GM21381 (cell line): Measurements from ENCODE around the gene ELF5.

Source experiments
- ATAC-seq: cut with Tn5 transposase; IDR thresholded peaks from one replicate; pipeline ENCODE4 v1.9.1; 2021; ENCODE audit warnings: mild to moderate bottlenecking, moderate library complexity; ENCODE audit not compliant: unreplicated experiment

ELF5 gene

DNA sequence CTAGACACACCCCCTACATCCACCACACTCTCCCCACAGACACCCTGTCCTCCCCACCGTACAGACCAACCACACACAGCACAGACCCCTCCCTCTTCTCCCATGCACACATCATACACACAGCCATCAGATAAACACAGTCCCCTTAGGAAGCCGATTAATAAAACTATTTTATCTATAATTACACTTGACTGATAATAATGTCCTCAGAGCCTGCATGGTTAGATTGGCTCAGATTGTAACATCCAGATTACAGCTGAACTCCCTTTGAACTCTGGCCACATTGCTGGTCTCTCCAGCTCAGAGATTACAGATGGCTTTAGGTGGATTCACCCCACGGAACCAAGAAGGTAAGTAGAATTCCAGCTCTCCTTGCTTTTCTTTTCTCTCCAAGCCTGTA is 9.5 kb upstream of the ELF5 start:
- no peak for ATAC-seq

DNA sequence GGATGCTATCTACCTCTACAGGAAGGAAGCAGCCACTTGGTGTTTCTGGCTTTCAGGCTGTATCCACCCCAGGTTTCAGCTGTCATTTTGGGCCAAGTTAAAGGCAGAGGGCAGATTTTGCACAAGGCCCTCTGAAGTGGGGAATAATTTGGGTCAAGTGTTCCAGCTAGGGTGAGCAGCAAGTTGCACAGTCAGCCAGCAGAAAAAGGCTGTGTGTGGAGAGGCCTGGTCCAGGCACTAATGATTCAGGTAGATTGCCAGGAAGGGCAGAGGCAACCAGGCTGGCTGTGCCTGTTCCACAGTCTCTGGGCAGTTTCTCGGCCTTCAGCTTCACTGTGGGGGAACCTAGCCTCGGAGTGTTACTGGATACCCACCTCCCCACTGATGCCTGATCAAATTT is 8.6 kb upstream of the ELF5 start:
- no peak for ATAC-seq

DNA sequence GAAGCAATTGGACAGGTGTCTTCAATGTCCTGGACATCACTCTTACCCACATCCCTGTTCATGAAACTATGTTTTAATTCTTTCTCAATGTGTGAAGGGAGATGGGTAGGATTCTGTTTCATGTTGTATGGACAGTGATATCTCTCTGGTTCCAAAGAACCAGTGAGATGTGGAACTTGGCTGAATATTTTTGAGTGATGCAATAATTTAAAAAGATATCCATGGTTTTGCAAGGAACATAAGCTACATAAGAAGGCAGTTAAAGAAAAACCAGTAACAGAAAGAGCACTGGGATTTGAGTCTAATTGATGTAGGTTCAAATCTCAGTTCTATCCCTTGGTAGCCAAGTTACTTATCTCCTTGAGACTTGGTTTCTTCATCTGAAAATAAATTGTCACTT is 7.7 kb upstream of the ELF5 start:
- no peak for ATAC-seq

DNA sequence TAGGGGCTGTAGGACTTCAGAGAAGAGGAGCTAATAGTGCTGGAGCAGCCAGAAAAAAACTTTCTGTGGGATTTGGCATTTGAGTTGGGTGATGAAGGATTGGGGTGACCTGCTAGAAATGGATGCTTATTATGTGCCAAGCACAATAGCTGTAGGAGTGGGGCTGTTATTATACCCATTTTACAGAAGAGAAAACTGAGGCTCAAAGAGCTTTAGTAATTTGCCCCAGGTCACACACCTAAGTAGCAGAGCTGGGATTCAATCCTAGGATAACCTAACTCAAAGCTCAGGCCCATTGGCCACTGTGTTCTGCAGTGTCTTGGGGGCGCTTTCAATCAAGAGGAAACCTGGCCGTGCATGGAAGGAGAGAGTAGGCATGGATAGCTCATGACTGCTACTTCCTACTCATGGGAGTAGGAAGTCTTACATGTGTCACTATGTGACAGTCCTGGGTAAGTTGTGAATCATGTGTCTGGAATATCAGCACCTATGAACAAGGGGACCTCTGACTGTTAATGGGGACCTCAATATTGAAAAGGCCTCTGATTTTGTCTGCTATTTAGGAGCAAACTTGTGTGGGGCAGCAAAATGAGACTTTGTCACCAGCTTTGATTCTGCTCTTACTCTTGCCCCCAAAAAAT is 6.1 kb upstream of the ELF5 start:
- no peak for ATAC-seq

DNA sequence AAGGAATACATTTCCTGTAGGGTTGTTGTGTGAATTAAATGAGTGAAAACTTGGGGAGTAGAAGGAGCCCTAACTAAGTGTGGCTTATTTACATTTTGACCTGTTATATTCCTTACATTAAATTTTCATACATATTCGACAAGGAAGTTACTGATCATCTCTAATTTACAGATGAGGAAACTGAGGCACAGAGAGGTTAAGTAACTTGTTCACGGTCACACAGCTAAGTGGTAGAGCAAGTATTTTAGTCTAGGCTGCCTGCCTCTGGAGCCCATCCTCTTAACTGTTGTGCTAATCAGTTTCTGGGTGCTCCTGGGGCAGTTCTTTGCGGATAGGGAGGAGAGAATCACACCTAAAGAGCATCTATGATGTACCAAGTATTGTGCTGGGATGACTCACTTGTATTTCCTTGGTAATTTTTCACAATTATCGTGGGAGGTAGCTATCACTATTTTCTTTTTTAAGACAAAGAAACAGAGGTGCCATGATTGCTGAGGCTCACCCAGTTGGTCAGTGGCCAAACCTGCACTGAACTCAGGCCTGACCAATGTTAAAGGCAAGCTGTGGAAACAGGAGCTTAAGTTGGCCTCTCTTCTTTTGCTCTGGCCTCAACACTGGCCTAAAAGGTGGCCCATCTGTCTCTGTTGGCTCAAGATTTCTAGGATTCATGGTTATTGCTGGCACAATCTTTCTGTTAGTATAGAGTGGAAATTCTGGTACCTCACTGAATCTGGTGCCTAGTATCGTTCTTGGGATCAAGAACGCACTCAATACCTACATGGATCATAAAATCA is 2.9 kb upstream of the ELF5 start:
- no peak for ATAC-seq

DNA sequence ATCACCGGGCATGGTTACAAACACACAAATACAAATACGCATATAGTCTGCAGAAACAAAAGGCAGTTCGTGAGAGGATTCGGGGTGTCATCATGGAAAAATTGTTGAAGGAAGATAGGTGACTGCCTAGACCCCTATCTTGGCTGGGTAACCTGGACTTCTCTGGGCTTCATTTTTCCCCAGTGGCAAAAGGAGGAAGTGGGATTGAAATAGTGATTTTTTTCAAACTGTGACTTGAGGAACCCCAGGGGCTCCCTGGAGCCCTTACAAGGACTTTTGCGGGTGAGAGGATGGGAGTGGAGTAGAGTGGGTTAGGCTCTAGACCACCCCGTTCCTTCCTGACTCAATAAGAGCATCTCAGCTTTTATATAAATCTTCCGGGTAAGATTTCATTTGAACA is 1.0 kb upstream of the ELF5 start:
- no peak for ATAC-seq

DNA sequence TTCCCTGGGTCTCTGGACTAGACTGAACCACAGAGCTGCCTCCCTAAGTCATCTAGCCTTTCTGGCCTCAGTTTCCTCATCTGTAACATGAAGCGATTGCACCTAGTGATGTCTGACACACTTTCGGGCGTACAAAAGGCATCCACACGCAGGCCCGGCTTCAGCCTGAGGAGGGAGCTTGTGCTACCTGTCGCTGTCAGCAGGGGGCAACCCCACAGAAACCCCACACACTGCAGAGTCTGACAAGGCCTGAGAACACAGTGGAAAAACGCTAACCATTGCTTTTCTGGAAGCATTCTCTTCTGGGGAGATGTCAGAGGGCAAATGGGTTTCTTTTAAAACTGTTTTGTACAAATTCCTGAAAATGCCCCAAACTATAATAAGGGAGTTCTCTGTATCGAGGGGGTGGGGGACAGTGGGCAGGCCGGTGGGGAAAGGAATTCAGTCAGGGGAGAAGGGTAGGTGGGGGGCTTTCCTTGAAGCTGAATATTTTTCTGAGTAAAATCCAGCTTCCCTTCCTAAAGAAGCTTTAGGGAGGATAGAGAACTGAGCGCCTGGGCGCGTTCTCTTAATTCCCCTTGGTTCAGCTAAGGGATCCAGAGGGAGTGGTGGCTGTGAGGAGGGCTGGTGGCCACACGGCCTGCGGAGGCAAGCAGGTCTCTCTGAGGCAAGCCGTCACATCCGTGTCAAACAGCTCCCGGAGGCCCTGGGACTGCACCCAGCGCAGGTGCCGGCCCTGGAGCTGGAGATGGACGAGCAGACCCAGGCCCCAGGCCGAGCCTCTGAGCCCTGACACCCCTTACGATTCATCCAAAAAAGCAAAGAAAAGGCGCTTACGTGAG is 533 bp downstream of the ELF5 start:
- peak; percentile 80 for ATAC-seq

DNA sequence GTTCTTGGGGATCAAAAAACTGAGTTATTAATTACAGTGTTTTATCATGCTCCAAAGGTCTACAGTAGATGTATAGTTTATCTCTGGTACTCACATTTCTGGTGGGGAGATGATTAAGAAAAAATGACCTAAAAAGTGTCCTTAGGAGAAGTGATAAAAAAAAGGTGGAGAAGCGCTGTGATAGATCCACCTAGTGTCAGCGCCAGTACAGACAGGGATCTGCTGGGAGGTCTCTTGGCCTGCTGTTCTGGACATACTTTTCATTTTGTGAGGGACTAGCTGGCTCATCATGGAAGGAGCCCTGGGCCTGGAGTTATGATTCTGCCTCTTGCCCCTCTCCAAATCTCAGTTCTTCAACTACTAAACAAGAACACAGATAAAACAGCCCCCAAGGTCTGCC is 2.9 kb downstream of the ELF5 start:
- no peak for ATAC-seq

DNA sequence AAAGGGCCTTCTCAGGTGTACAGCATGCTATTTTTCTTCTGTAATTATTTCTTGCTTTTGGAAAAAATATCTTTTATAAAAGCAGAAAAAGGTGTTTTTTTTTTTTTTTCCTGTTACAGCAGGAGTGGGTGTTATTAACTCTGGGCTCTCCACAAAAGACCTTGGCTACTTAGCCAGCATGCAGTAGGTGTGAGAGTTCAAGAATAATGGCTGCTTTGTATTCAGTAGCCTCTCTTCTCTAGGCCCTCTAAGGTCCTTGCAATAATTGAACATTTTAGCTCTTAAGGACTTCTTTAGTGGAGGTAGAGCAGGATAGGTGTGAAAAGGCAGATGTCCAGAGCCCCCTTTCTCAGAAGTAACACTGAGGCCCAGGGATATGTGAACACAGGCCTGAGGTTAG is 3.4 kb downstream of the ELF5 start:
- ATAC-seq, result no peak

DNA sequence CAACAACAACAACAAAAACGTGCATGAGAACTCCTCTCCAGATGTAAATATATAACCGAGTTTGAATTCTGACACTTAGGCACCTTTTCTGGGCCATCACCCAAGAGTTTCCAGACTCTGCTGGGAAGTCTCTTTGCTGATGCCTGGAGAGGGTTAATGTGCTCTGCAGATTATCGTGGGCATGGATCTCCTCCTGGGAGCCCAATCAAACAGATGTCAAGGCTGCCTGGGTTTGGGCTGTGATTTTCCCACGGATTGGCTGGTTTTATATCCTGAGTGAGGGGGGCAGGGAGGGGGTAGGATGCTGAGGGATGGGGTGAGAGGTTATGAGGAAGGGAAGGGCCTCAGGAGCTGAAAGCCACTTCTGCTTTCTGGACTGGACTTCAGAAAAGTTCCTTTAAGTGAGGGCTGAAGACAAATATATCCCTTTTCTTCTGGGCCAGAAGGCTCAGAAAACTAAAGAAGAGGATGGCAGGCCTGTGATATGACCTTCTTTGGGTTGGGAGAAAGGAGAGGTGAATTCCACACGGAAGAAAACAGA is 4.2 kb downstream of the ELF5 start:
- ATAC-seq, result no peak

DNA sequence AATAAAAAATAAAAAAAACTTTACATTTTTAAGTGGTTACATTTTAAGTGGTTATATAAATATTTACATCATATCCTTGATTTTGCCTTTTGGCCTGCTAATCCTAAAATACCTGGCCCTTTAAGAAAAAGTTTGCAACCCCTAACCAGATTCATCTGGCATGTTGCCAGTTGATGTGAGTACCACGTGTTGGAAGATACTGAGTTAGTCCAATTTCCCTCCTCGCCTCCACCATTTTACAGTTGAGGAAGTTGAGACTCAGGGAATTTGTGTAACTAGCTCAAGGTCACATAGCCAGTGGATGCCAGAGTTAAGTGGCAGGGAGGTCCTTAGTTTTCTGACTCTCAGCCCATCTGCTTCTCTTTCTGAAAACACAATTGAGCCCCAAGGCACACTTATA is 5.1 kb downstream of the ELF5 start:
- ATAC-seq, result no peak

DNA sequence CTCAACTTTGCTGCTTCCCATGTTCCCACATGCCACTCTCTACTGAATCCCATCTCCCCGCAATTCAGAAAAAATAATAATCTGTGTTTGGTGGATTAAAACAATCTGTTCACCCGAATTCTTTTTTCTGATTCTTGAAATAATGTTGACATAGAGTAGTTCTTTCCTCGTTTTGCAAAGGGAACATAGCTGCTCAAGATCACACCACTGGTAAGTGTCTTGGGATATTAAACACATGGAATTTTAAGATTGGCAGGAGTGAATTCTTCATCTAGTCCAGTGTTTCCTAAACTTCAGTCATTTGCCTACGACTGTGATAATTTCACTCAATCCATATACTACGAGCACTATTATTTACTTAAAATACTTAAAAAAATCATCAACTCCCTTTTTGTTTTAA is 6.0 kb downstream of the ELF5 start:
- ATAC-seq, result no peak

DNA sequence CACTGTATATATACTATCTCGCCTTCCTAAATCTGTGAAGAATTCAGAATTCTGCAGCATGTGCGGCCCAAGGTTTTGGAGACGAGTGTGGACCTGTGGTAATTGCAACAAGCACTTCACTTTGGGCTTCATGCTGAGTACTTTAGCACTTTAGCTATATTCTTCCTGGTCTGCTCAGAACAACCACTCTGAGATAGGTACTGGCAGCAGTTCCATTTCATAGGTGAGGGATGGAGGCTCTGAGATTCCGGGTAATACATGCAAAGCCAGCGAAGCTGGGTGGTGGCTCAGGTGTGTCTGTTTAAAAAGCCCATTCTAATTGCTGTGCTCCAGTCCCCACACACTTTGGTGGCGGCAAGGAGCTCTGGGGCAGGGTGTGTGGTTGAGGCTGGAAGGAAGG is 6.4 kb downstream of the ELF5 start:
- ATAC-seq, result no peak

DNA sequence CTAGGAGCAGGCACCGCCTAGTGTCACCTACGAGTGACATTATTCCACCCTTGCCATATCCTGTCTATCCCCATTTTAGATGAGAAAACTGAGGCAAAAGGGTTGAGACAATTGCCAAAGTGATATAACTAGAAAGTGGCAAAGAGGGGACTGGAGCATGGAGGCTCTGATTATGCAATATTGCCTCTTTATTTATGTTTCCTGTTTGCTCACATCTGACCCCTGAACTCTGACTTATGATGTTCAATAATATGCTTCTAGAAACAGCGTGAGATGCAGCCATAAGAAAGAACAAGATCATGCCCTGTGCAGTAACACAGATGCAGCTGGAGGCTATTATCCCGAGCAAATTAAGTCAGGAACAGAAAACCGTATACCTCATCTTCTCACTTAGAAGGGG is 7.7 kb downstream of the ELF5 start:
- no peak for ATAC-seq

DNA sequence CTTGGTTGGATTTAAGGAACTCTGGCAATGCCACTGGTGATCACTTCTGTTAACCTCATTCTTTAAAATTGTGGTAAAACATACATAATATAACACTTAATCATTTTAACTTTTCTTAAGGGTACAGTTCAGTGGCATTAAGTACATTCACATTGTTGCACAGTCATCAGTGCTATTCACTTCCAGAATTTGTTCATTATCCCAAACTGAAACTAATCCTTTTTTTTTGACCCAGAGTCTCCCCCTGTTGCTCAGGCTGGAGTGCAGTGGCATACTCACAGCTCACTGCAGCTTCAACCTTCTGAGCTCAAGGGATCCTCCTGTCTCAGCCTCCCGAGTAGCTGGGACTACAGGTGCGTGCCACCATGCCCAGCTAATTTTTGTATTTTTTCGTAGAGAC is 10.6 kb downstream of the ELF5 start:
- ATAC-seq, result no peak

DNA sequence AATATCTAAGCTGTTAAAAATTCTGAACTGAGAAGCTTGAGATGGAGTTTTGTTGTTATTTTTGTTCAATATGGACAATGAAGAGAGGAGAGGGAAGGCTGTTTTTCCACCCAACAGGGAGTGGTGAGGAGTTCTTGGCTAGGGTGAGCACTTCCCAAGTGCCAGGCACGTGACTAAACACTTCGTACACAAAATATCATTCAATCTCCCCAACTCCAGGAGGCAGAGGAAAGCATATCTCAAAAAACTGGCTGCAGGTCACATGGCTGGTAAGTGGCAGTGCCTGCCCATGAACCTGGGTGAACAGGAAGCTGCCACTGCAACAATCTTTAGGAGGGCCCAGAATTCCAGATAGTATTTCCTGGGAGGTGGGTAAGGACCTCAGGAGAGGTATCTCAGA is 11.6 kb downstream of the ELF5 start:
- no peak for ATAC-seq

DNA sequence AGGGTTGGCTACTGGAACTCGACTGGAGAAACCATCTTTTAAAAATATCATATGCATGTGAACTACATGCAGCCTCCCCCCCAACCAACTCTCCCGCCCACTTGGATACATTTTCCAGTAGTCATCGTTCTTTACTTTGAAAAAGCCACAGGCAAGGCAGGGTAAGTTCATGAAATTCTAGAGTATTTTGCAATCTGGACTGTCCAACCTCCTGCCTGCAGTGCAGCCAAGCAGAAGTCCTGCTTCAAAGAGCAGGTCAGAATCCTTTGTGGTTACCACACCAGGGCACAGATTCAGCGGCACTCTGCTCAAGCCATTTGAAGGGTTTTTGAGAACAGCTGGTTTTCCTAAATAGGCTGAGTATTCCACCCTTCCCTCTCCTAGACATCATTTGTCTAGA is 12.1 kb downstream of the ELF5 start:
- no peak for ATAC-seq

DNA sequence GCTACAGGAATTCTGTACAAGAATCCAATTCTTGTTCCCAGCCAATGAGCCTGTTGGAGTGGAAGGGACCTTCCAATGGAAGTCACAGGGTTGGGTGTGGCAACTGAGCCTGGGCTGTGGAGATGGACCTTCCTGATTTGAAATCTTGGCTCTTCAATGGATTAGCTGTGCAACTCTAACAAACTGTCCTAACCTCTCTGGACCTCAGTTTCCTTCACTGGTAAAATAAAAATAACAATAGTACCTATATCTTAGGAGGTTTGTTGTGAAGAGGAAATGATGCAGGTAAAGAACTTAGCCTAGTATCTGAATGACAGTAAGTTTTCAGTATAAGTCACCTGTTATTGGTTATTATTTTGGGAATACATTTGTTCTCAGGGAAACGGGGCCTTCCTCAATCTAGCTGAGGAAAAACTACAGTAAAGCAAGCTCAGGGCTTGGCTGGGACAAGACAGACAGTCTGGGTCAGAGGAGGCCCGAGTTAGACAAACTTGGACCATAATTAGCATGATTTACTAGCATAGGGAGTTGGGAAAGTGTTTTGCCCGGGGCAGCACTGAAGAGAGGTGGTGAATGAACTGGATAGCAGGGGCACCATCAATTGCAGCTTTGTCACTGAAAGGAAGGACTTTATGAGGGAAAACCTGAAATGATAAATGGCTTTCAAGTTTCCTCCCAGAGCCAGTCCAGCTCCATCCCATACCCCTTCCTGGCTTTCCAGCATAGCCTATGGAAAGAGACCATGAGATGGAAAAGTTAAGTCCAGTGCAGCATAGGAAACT is 13.7 kb downstream of the ELF5 start:
- no peak for ATAC-seq

DNA sequence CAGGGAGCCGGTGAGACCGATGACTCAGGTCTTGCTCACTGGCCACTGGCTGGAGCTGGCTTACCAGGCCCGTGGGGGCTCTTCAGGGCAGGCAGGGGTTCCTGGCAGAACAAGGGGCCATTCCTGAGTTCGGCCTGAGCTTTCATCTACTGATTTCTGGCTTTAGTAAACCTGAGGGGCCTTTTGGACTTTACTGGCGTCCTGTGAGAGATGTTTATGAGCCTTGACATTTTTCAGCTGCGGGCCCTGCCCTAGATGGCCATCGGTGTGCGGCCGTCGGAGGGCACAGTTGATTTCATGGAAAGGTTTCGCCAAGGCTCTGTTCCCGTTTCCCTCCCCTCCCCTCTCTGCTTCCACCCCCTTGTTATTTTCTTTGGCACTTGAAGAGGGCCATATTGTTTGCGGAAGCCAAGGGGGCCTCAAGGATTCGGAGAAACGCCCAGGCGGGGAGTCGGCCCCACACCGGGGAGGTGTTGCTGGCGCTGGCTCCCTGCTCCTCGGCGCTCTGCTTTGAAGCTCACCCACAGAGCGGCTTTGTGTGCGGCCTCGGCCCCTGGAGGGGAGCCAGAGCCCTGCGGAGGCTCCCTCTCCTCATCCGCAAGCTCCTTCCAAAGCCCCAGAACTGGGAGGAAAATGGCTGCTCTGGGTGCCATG is 17.7 kb downstream of the ELF5 start:
- ATAC-seq, result no peak

DNA sequence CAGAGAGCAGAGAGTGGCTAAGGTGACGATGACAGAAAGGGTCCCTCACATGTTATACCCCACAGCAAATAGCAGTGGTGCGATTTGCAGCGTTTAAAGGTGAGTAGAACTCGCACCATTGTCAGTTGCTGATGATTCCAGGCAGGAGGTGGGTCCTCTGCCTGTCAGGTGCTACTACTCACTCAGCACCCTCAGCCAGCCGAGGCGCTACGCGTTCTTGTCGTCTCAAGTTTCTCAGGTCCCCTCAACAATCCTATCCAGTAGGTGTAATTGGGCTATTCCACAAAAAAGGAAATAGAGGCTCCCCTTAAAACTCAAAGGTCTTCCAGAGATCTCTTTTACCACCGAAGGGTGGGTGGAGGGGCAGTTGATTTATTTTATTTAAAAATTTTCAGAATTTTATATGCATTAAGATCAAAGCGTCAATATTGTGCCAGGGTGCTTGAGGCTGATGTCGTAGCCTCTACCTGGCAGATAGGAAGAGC is 18.3 kb downstream of the ELF5 start:
- no peak for ATAC-seq
